Measurements from ENCODE around the gene SORCS3.

Gene SORCS3

GRCh38 chr10:105291571-105291970 is 650.5 kb downstream of the SORCS3 start:
- H3K4me3 ChIP-seq (ENCODE audit: low read length), result no peak overlapping the region
- DNase-seq (ENCODE audit: low read depth), result no peak
- no peak for TF ChIP-seq CTCF (conservative IDR thresholded peaks at IDR 0.05; ENCODE audit: low read depth, low read length)

GRCh38 chr10:105292236-105292635 is 651.1 kb downstream of the SORCS3 start:
- DNase-seq (ENCODE audit: low read depth), result no peak
- TF ChIP-seq CTCF (conservative IDR thresholded peaks at IDR 0.05; ENCODE audit: low read depth, low read length), result no peak
- H3K4me3 ChIP-seq (ENCODE audit: low read length), result no peak overlapping the region

All from retinal pigment epithelial cell (primary cell).